ENCODE measurements around the gene CYP2B6.
"Not testable (repeated sequence)": the region's sequence is repeated elsewhere in the genome, so short reads cannot be mapped to it uniquely, and the experiment has no call there.

The CYP2B6 gene

GRCh38 chr19:41045095-41045494, 54.0 kb downstream of the CYP2B6 start:
- not testable (repeated sequence) for DNase-seq

GRCh38 chr19:41050426-41050825, 59.3 kb downstream of the CYP2B6 start:
- no peak for DNase-seq

- not testable (repeated sequence) for DNase-seq
Observed at GRCh38 chr19:41052162-41052561, 61.1 kb downstream of the CYP2B6 start.

- not testable (repeated sequence) for DNase-seq
Observed at GRCh38 chr19:41053331-41053730, 62.2 kb downstream of the CYP2B6 start.

- no peak for DNase-seq
Observed at GRCh38 chr19:41064974-41065569, 74.0 kb downstream of the CYP2B6 start.

Measured in stimulated activated CD4-positive, alpha-beta T cell treated with anti-CD3 and anti-CD28 coated beads, Interleukin-4, amount 100 ng/mL, for 1 hour (primary cell).